NT2/D1 (cell line): Measurements from ENCODE around the gene MACF1.

Experiments
- SUZ12 ChIP-seq: IDR thresholded peaks from 2 replicates; pipeline ENCODE4 v1.6.1; 2011; ENCODE audit not compliant: insufficient read length, insufficient read depth; ENCODE audit errors: extremely low read depth
- ZNF274 ChIP-seq: IDR thresholded peaks from 2 replicates; pipeline ENCODE4 v1.6.1; 2011; ENCODE audit warnings: mild to moderate bottlenecking, low read depth, low read length

DNA sequence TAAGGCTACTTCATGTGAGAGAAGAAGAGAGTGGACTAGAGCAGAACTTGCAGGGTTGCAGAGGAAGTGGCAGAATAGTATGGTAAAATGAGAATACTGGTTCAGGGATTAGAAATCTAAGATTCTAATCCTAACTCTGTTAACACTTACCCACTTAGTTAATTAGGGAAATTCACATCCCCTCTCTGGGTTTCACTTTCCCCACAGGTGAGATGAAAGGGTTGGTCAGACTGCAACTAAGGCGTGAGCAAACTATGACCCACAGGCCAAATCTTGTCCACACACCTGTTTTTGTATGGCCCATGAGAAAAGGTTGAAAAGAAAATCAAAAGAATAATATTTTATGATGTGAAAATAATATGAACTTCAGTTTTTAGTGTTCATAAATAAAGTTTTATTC, 117.5 kb downstream of the MACF1 start:
- TF ChIP-seq ZNF274: no peak
- TF ChIP-seq SUZ12: no peak
